Neuronal stem cell (in vitro differentiated cells): Measurements from ENCODE around the gene MARCOL. TPM values are rescaled to one million over a fixed set of nuclear protein-coding genes. Genes with fewer than 3 reads are reported as not detected.
A peak's percentile ranks its signal among the peaks of the same experiment; 100 is the strongest.
"Not testable (repeated sequence)": the region's sequence is repeated elsewhere in the genome, so short reads cannot be mapped to it uniquely, and the experiment has no call there.

Source experiments
- DNase-seq: peaks from one replicate; pipeline ENCODE4 v3.0.0-alpha.2; 2013; ENCODE audit warnings: low spot score
- H2AFZ ChIP-seq: one replicate; pipeline ENCODE4 v1.6.1; 2013; ENCODE audit warnings: mild to moderate bottlenecking, low read length, inconsistent platforms
- H2AK5ac ChIP-seq: 2 replicates; pipeline ENCODE4 v1.6.1; 2013; ENCODE audit warnings: low read depth, mild to moderate bottlenecking, inconsistent platforms, low read length, moderate library complexity, mixed read lengths
- H2BK120ac ChIP-seq: 2 replicates; pipeline ENCODE4 v1.6.1; 2013; ENCODE audit warnings: low read depth, mild to moderate bottlenecking, inconsistent platforms, low read length, moderate library complexity, mixed read lengths
- H2BK12ac ChIP-seq: one replicate; pipeline ENCODE4 v1.6.1; 2013; ENCODE audit warnings: low read length, inconsistent platforms
- H2BK15ac ChIP-seq: 2 replicates; pipeline ENCODE4 v1.6.1; 2013; ENCODE audit warnings: mild to moderate bottlenecking, low read length, inconsistent platforms, mixed read lengths
- H2BK5ac ChIP-seq: one replicate; pipeline ENCODE4 v1.6.1; 2013; ENCODE audit warnings: inconsistent platforms, mild to moderate bottlenecking, low read length, moderate library complexity
- H3K14ac ChIP-seq: one replicate; pipeline ENCODE4 v1.6.1; 2013; ENCODE audit warnings: low read length, inconsistent platforms
- H3K18ac ChIP-seq: 2 replicates; pipeline ENCODE4 v1.6.1; 2013; ENCODE audit warnings: low read length, inconsistent platforms
- H3K23ac ChIP-seq: 2 replicates; pipeline ENCODE4 v1.6.1; 2013; ENCODE audit warnings: low read depth, mild to moderate bottlenecking, mixed read lengths, low read length, inconsistent platforms; ENCODE audit not compliant: poor library complexity
- H3K27ac ChIP-seq: replicated peaks from 3 replicates; pipeline ENCODE4 v1.5.1; 2013; ENCODE audit warnings: low read length, inconsistent platforms
- H3K27me3 ChIP-seq, 3 experiments: 2 replicates each; pipeline ENCODE4 v1.6.1; 2013; ENCODE audit warnings: low read length in 3 of 3, mild to moderate bottlenecking in 2 of 3, inconsistent platforms in 1 of 3, low read depth in 1 of 3, mixed read lengths in 1 of 3, moderate library complexity in 1 of 3; ENCODE audit not compliant: control insufficient read depth in 3 of 3, insufficient read depth in 3 of 3
- H3K36me3 ChIP-seq, 2 donors: replicated peaks in 1 of 2; 2 replicates each; pipeline ENCODE4 v1.6.1; 2013; ENCODE audit warnings: low read length in 2 of 2; ENCODE audit not compliant: control insufficient read depth in 2 of 2, insufficient read depth in 2 of 2
- H3K4ac ChIP-seq: 2 replicates; pipeline ENCODE4 v1.6.1; 2013; ENCODE audit warnings: inconsistent platforms, mild to moderate bottlenecking, low read length, moderate library complexity
- H3K4me1 ChIP-seq, 2 donors: 1 replicate in 1 of 2; 2 replicates in 1 of 2; pipeline ENCODE4 v1.6.1; 2013; ENCODE audit warnings: low read length in 2 of 2, low read depth in 1 of 2; ENCODE audit not compliant: control insufficient read depth in 2 of 2, insufficient read depth in 1 of 2
- H3K4me2 ChIP-seq: one replicate; pipeline ENCODE4 v1.6.1; 2013; ENCODE audit warnings: mild to moderate bottlenecking, low read length, inconsistent platforms; ENCODE audit not compliant: insufficient read depth, poor library complexity, severe bottlenecking
- H3K4me3 ChIP-seq, 2 donors: 2 replicates each; pipeline ENCODE4 v1.5.1; 2013; ENCODE audit warnings: low read length in 2 of 2, mild to moderate bottlenecking in 2 of 2, inconsistent platforms in 1 of 2, moderate library complexity in 1 of 2
- H3K79me1 ChIP-seq: one replicate; pipeline ENCODE4 v1.6.1; 2013; ENCODE audit warnings: low read depth, mild to moderate bottlenecking, inconsistent platforms, low read length, moderate library complexity
- H3K9ac ChIP-seq: one replicate; pipeline ENCODE4 v1.6.1; 2013; ENCODE audit warnings: mild to moderate bottlenecking, low read depth, low read length, inconsistent platforms; ENCODE audit not compliant: poor library complexity
- H3K9me3 ChIP-seq, 2 donors: replicated peaks in 1 of 2; 2 replicates each; pipeline versions ENCODE3 to v1.6.1; 2013; ENCODE audit warnings: low read length in 2 of 2, mild to moderate bottlenecking in 2 of 2, inconsistent platforms in 1 of 2, low read depth in 1 of 2, mixed read lengths in 1 of 2, moderate library complexity in 1 of 2; ENCODE audit not compliant: control insufficient read depth in 2 of 2, insufficient read depth in 1 of 2
- H4K8ac ChIP-seq: one replicate; pipeline ENCODE4 v1.6.1; 2013; ENCODE audit warnings: low read depth, mild to moderate bottlenecking, inconsistent platforms, low read length, moderate library complexity
- H4K91ac ChIP-seq: one replicate; pipeline ENCODE4 v1.6.1; 2013; ENCODE audit warnings: low read length, low read depth, mild to moderate bottlenecking, inconsistent platforms; ENCODE audit not compliant: poor library complexity
- WGBS, 2 donors: extraction: QIAGEN DNeasy Blood & Tissue Kit; methylation state at CpG; one replicate each; pipeline ENCODE4 v1.1.7; 2013; ENCODE audit warnings: missing lambda C conversion rate in 2 of 2, mixed read lengths in 1 of 2; ENCODE audit not compliant: insufficient read length in 2 of 2, insufficient replicate concordance in 1 of 2; ENCODE audit errors: extremely low coverage in 2 of 2; 5-methylcytosine and 5-hydroxymethylcytosine counted together
- small RNA-seq: library from polyadenylated mRNA; stranded (forward); fragments of <200 nt; extraction: miRNeasy Mini kit (QIAGEN cat#:217004); gene quantifications from one replicate; pipeline ENCODE3, GENCODE V24; 2013; ENCODE audit not compliant: insufficient read depth

MARCOL gene

DNA sequence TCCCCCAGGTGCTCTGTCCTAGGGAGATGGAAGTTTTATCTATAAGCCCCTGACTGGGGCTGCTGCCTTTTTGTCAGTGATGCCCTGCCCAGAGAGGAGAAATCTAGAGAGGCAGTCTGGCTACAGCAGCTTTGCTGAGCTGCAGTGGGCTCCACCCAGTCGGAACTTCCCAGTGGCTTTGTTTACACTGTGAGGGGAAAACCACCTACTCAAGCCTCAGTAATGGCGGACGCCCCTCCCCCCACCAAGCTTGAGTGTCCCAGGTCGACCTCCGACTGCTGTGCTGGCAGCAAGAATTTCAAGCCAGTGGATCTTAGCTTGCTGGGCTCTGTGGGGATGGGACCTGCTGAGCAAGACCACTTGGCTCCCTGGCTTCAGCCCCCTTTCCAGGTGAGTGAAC lies 42.6 kb downstream of the MARCOL start:
- not testable (repeated sequence) for H3K4ac ChIP-seq, H3K23ac ChIP-seq, H3K36me3 ChIP-seq, H3K18ac ChIP-seq, H4K91ac ChIP-seq, H2BK12ac ChIP-seq, H4K8ac ChIP-seq, H3K9ac ChIP-seq, H3K4me2 ChIP-seq, H3K4me1 ChIP-seq, H2BK5ac ChIP-seq, H3K79me1 ChIP-seq, H3K27me3 ChIP-seq, H3K14ac ChIP-seq, H2BK15ac ChIP-seq, H2AK5ac ChIP-seq, DNase-seq, H2BK120ac ChIP-seq, H3K4me3 ChIP-seq, H3K27ac ChIP-seq, H3K9me3 ChIP-seq
- WGBS, 2 donors = no CpG with 5 or more reads among the region's 5 CpGs
- peak overlapping the region; percentile 88 for H2AFZ ChIP-seq

DNA sequence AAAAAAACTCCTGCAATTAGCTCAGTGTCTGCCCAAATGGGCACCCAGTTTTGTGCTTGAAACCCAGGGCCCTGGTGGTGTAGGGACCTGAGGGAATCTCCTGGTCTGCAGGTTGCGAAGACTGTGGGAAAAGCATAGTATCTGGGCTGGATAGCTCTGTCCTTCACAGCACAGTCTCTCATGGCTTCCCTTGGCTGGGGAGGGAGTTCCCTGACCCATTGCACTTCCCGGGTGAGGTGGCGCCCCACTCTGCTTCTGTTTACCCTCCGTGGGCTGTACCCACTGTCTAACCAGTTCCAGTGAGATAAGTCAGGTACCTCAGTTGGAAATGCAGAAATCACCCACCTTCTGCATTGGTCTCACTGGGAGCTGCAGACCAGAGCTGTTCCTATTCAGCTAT lies 43.0 kb downstream of the MARCOL start:
- DNase-seq, H2BK12ac ChIP-seq, H3K4me1 ChIP-seq, H3K79me1 ChIP-seq, H3K23ac ChIP-seq, H2BK15ac ChIP-seq, H3K9me3 ChIP-seq, H3K4me3 ChIP-seq, H3K14ac ChIP-seq, H4K91ac ChIP-seq, H3K27ac ChIP-seq, H2AK5ac ChIP-seq, H3K4ac ChIP-seq, H4K8ac ChIP-seq, H3K9ac ChIP-seq, H2BK5ac ChIP-seq, H3K36me3 ChIP-seq, H3K4me2 ChIP-seq, H3K27me3 ChIP-seq, H2BK120ac ChIP-seq, H3K18ac ChIP-seq: not testable (repeated sequence)
- peak overlapping the region; percentile 88 for H2AFZ ChIP-seq
- WGBS, 2 donors = no CpG with 5 or more reads among the region's 4 CpGs

DNA sequence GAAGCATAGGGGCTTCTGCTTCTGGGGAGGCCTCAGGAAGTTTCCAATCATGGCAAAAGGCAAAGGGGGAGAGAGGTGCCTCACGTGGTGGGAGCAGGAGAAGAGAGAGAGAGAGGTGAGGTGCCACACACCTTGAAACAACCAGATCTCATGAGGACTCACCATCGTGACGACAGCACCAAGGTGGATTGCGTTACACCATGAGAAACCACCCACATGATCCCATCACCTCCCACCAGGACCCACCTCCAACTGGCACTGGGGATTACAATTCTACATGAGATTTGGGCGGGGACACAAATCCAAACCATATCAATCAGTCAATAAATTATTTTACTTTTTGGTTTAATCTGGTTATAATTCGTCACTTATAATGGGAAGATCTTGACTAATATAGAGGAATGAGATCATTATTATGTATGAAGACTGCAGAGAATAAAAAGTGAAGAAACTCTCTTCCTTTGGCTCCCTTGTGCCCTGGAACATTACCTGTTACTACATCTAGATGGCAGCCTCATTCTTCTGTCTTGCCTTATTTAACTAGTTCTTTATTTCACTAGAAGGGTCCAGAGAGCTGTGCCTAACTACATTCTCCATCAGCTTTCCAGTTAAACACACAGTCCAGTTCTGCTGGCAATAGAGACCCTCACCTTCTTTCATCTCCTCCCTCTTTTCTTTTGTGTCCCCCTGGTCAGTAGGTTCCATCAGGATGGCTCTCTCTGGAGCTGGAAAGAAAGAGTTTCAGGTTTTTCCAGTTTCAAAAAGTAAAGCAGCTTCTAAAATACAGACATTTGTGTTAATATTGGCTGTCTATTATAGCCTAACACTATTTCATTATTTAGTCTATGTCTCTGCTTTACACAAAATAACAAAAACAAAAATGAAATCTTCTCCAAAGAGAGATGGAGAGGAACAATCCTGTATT lies 52.2 kb downstream of the MARCOL start:
- Histone ChIP-seq H3K4me3 (no peak overlapping the region), H3K14ac (no peak overlapping the region), H3K27ac (no peak overlapping the region), H3K4me2 (no peak overlapping the region), H2BK120ac (no peak overlapping the region), H2BK5ac (no peak overlapping the region), H2BK15ac (no peak overlapping the region), H3K27me3 (no peaks in the 10 kb centered on the region), H2AFZ (no peak overlapping the region), H2BK12ac (no peak overlapping the region), H3K79me1 (no peaks in the 10 kb centered on the region), H3K9ac (peak overlapping the region; percentile 7), H3K4ac (no peak overlapping the region), H4K8ac (no peak overlapping the region), H3K4me1 (no peaks in the 10 kb centered on the region), H3K23ac (no peak overlapping the region), H4K91ac (no peak overlapping the region), H3K18ac (no peak overlapping the region), H3K36me3 (no peaks in the 10 kb centered on the region), H2AK5ac (no peak overlapping the region), H3K9me3 (no peaks in the 10 kb centered on the region)
- no CpG with 5 or more reads among the region's 6 CpGs for WGBS, 2 donors
- no peak for DNase-seq

Small RNA genes lying within 50 kb of the gene (small RNA-seq; reads per million reads assigned to genes)
- not detected for gene HMGN1P16
